ENCODE results near the gene ORM2. TPM values are rescaled to one million over a fixed set of nuclear protein-coding genes. Genes with fewer than 3 reads are reported as not detected.
A peak's percentile ranks its signal among the peaks of the same experiment; 100 is the strongest.

Gene ORM2
- total and polyA plus RNA-seq, 2 of the 4 experiments (the other 2 are of a cell fraction): not detected

GRCh38 chr9:114343471-114344187 is 14.0 kb downstream of the ORM2 start:
- Histone ChIP-seq H3K4ac (ENCODE audit: low read depth, low read length) (no peak overlapping the region), H2BK20ac (ENCODE audit: low read depth, low read length) (no peak overlapping the region), H3K4me3 (ENCODE audit: insufficient read depth, low read depth, low read length) (no peak overlapping the region), H3K56ac (ENCODE audit: extremely low read depth, insufficient read depth, low read length) (no peak overlapping the region), H4K91ac (ENCODE audit: insufficient read depth, low read depth, low read length) (no peak overlapping the region), H3K9ac (ENCODE audit: low read depth, low read length) (no peak overlapping the region), H3K23ac (ENCODE audit: low read depth, low read length) (no peak overlapping the region), H3K4me1 (ENCODE audit: control insufficient read depth, insufficient read depth, low read length) (peaks cover 3% of the 10 kb centered on the region), H3K27ac (ENCODE audit: insufficient read depth, low read length) (no peak overlapping the region), H3K9me3 (ENCODE audit: control insufficient read depth, insufficient read depth, low read length) (no peaks in the 10 kb centered on the region), H2AK9ac (replicated peaks; ENCODE audit: low read depth, low read length, poor library complexity) (no peak overlapping the region), H4K8ac (ENCODE audit: low read depth in 2 of 2, low read length in 2 of 2) (no peak overlapping the region), H4K5ac (ENCODE audit: low read depth, low read length) (no peak overlapping the region), H2BK5ac (ENCODE audit: low read depth, low read length, poor library complexity, severe bottlenecking) (no peak overlapping the region), H3K79me1 (ENCODE audit: low read depth in 1 of 2, low read length in 2 of 2) (peaks cover 0 to 5% of the 10 kb centered on the region in 2 experiments; a peak in 1 of 4 replicates), H3K14ac (replicated peaks; ENCODE audit: low read depth, low read length) (no peak overlapping the region), H2BK15ac (ENCODE audit: low read depth, low read length) (no peak overlapping the region), H2AFZ (replicated peaks; ENCODE audit: low read length, poor library complexity) (no peak overlapping the region), H3K27me3 (ENCODE audit: control insufficient read depth, insufficient read depth, low read length) (no peaks in the 10 kb centered on the region), H2BK120ac (ENCODE audit: low read depth, low read length) (no peak overlapping the region), H3K36me3 (ENCODE audit: control insufficient read depth, insufficient read depth, low read length) (peaks cover 71% of the 10 kb centered on the region), H2AK5ac (ENCODE audit: low read depth, low read length) (no peak overlapping the region), H3K4me2 (ENCODE audit: low read depth, low read length) (no peak overlapping the region), H4K20me1 (ENCODE audit: insufficient read depth, low read length) (0 out of 2 replicates have a peak, but pooled peaks cover 3% of the 10 kb centered on the region), H3K18ac (ENCODE audit: low read depth, low read length) (no peak overlapping the region), H3K9me1 (ENCODE audit: insufficient read depth, low read length) (peaks cover 6% of the 10 kb centered on the region; the same call in 1 of the 2 replicates)
- WGBS, 2 experiments (ENCODE audit: extremely low coverage in 2 of 2, insufficient read length in 1 of 2): 80% methylated on average over 2 of the region's 9 CpGs; no CpG with 5 or more reads in 1 of the 2 experiments
- CTCF ChIA-PET: no interaction called here
- TF ChIP-seq, protein P1, sequence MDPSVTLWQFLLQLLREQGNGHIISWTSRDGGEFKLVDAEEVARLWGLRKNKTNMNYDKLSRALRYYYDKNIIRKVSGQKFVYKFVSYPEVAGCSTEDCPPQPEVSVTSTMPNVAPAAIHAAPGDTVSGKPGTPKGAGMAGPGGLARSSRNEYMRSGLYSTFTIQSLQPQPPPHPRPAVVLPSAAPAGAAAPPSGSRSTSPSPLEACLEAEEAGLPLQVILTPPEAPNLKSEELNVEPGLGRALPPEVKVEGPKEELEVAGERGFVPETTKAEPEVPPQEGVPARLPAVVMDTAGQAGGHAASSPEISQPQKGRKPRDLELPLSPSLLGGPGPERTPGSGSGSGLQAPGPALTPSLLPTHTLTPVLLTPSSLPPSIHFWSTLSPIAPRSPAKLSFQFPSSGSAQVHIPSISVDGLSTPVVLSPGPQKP (IDR thresholded peaks at IDR 0.05; ENCODE audit: borderline replicate concordance, low read depth, low read length): no peak
- TF ChIP-seq BHLHE40 (IDR thresholded peaks at IDR 0.05; ENCODE audit: low read depth, low read length): peak; percentile 37; the same call in 1 of the 2 replicates
- TF ChIP-seq FOS (IDR thresholded peaks at IDR 0.05; ENCODE audit: low read depth, low read length): no peak
- TF ChIP-seq, protein P2, sequence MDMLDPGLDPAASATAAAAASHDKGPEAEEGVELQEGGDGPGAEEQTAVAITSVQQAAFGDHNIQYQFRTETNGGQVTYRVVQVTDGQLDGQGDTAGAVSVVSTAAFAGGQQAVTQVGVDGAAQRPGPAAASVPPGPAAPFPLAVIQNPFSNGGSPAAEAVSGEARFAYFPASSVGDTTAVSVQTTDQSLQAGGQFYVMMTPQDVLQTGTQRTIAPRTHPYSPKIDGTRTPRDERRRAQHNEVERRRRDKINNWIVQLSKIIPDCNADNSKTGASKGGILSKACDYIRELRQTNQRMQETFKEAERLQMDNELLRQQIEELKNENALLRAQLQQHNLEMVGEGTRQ (IDR thresholded peaks at IDR 0.05; ENCODE audit: low read depth, low read length): no peak
- no peak for TF ChIP-seq MAFK (IDR thresholded peaks at IDR 0.05; ENCODE audit: low read depth, low read length)
- TF ChIP-seq SMC3 (IDR thresholded peaks at IDR 0.05; ENCODE audit: low read depth, low read length): no peak
- dilution Hi-C loops (cut with HindIII; ENCODE audit: low sequenced_read_pairs, unreplicated experiment) (no loop called here), intact Hi-C loops (cut with micrococcal nuclease) (no loop called here), in situ Hi-C loops (cut with MboI; ENCODE audit: low sequenced_read_pairs) (no loop called here)
- BruUV-seq (replicated peaks): no TSS peak
- ATAC-seq (ENCODE audit: low read depth) (no peak), DNase-seq (peak; percentile 72)
- POLR2A ChIA-PET (ENCODE audit: unreplicated experiment): no interaction called here

All from IMR-90 (cell line).